Measurements from ENCODE around the gene FUBP1.
"Not testable (repeated sequence)": the region's sequence is repeated elsewhere in the genome, so short reads cannot be mapped to it uniquely, and the experiment has no call there.

The FUBP1 gene

GRCh38 chr1:78003882-78004718, 25.2 kb upstream of the FUBP1 start:
- Mint-ChIP-seq H3K36me3 (ENCODE audit: low read depth) (no peaks in the 10 kb centered on the region), H3K9me3 (no peaks in the 10 kb centered on the region), H3K27me3 (ENCODE audit: low read depth, poor library complexity) (no peaks in the 10 kb centered on the region), H3K4me3 (peak overlapping the region; percentile 93), H3K4me1 (peaks cover 37% of the 10 kb centered on the region), H3K27ac (peak overlapping the region; percentile 100)
- peak; percentile 57 for DNase-seq
- TF ChIP-seq CTCF (IDR thresholded peaks at IDR 0.05), result no peak

- no peak for DNase-seq
- TF ChIP-seq CTCF (IDR thresholded peaks at IDR 0.05), result no peak
- Mint-ChIP-seq H3K4me3 (no peak overlapping the region), H3K9me3 (no peaks in the 10 kb centered on the region), H3K36me3 (ENCODE audit: low read depth) (peaks cover 1% of the 10 kb centered on the region), H3K4me1 (peaks cover 37% of the 10 kb centered on the region), H3K27ac (peak overlapping the region; percentile 32), H3K27me3 (ENCODE audit: low read depth, poor library complexity) (no peaks in the 10 kb centered on the region)
Measured at GRCh38 chr1:78003070-78003746, 24.3 kb upstream of the FUBP1 start.

GRCh38 chr1:78000536-78000935, 21.7 kb upstream of the FUBP1 start:
- not testable (repeated sequence) for H3K27me3 Mint-ChIP-seq (ENCODE audit: low read depth, poor library complexity); H3K4me3 Mint-ChIP-seq; H3K27ac Mint-ChIP-seq; H3K9me3 Mint-ChIP-seq; DNase-seq
- Mint-ChIP-seq H3K36me3 (ENCODE audit: low read depth) (peaks cover 22% of the 10 kb centered on the region), H3K4me1 (peaks cover 22% of the 10 kb centered on the region)

- H3K4me3 Mint-ChIP-seq, result no peak overlapping the region
- no peak for TF ChIP-seq CTCF (IDR thresholded peaks at IDR 0.05)
- DNase-seq, result no peak
- H3K9me3 Mint-ChIP-seq, result no peaks in the 10 kb centered on the region
- no peaks in the 10 kb centered on the region for H3K4me1 Mint-ChIP-seq
- peaks cover 49% of the 10 kb centered on the region for H3K36me3 Mint-ChIP-seq (ENCODE audit: low read depth)
- H3K27ac Mint-ChIP-seq, result no peak overlapping the region
- no peaks in the 10 kb centered on the region for H3K27me3 Mint-ChIP-seq (ENCODE audit: low read depth, poor library complexity)
Measured at GRCh38 chr1:77996734-77997133, 17.9 kb upstream of the FUBP1 start.

GRCh38 chr1:77994117-77994705, 15.3 kb upstream of the FUBP1 start:
- TF ChIP-seq CTCF (IDR thresholded peaks at IDR 0.05), result no peak
- H3K9me3 Mint-ChIP-seq, result no peaks in the 10 kb centered on the region
- H3K4me3 Mint-ChIP-seq, result no peak overlapping the region
- no peak overlapping the region for H3K27ac Mint-ChIP-seq
- no peaks in the 10 kb centered on the region for H3K27me3 Mint-ChIP-seq (ENCODE audit: low read depth, poor library complexity)
- no peak for DNase-seq
- peaks cover 10% of the 10 kb centered on the region for H3K4me1 Mint-ChIP-seq
- peaks cover 71% of the 10 kb centered on the region for H3K36me3 Mint-ChIP-seq (ENCODE audit: low read depth)

GRCh38 chr1:77991638-77992037, 12.8 kb upstream of the FUBP1 start:
- peaks cover 14% of the 10 kb centered on the region for H3K4me1 Mint-ChIP-seq
- no peaks in the 10 kb centered on the region for H3K27me3 Mint-ChIP-seq (ENCODE audit: low read depth, poor library complexity)
- no peak for TF ChIP-seq CTCF (IDR thresholded peaks at IDR 0.05)
- DNase-seq, result no peak
- H3K36me3 Mint-ChIP-seq (ENCODE audit: low read depth), result peaks cover 68% of the 10 kb centered on the region
- H3K9me3 Mint-ChIP-seq, result no peaks in the 10 kb centered on the region
- H3K27ac Mint-ChIP-seq, result no peak overlapping the region
- H3K4me3 Mint-ChIP-seq, result no peak overlapping the region

Measured in nephron progenitor cell (in vitro differentiated cells).